Hypothalamus (tissue), 51 donors: ENCODE measurements around the gene ABR.
"Not testable (repeated sequence)": the region's sequence is repeated elsewhere in the genome, so short reads cannot be mapped to it uniquely, and the experiment has no call there.

Experiments
- DNase-seq, 51 donors: peaks; one replicate each; lab custom pipeline; 2025; lab: John Stamatoyannopoulos, UW

ABR gene

GRCh38 chr17:1003972-1004768 lies 175.6 kb downstream of the ABR start:
- peak in 8 of 51 donors; percentile 7 to 25 (median 16) for DNase-seq

- no peak for DNase-seq
These were observed 176.2 kb downstream of the ABR start for GRCh38 chr17:1003633-1003971.

- DNase-seq = peak in 27 of 51 donors; percentile 11 to 72 (median 40)
These were observed 176.8 kb downstream of the ABR start for GRCh38 chr17:1002771-1003555.

- peak in 1 of 51 donors; percentile 61 for DNase-seq
These were observed 177.4 kb downstream of the ABR start for GRCh38 chr17:1002412-1002753.

- DNase-seq = peak in 1 of 51 donors; percentile 28
These were observed 178.0 kb downstream of the ABR start for GRCh38 chr17:1001640-1002411.

GRCh38 chr17:1000597-1001461 lies 179.0 kb downstream of the ABR start:
- DNase-seq = peak in 1 of 51 donors; percentile 14

- DNase-seq = no peak
These were observed 181.7 kb downstream of the ABR start for GRCh38 chr17:998111-998510.

- DNase-seq = peak; percentile 70 to 99 (median 89)
These were observed 183.0 kb downstream of the ABR start, which contains the start of gene TIMM22 for GRCh38 chr17:996554-997344. Gene TIMM22, plus strand, starts transcription at chr17:997129. Its CDS starts 14 bp downstream, at chr17:997143.

GRCh38 chr17:995324-995723 lies 184.5 kb downstream of the ABR start:
- DNase-seq = not testable (repeated sequence)

- DNase-seq = no peak
These were observed 186.8 kb downstream of the ABR start for GRCh38 chr17:992933-993332.

GRCh38 chr17:988561-988960 lies 191.2 kb downstream of the ABR start:
- DNase-seq = no peak

GRCh38 chr17:987931-988330 lies 191.8 kb downstream of the ABR start:
- DNase-seq = no peak

- no peak for DNase-seq
These were observed 193.4 kb downstream of the ABR start for GRCh38 chr17:986322-986929.

GRCh38 chr17:983921-984320 lies 195.9 kb downstream of the ABR start:
- DNase-seq = no peak

- no peak for DNase-seq
These were observed 198.5 kb downstream of the ABR start for GRCh38 chr17:981292-981658.

- DNase-seq = peak in 42 of 51 donors; percentile 18 to 85 (median 58)
These were observed 199.1 kb downstream of the ABR start for GRCh38 chr17:980406-981291.

GRCh38 chr17:979539-980405 lies 200.0 kb downstream of the ABR start, which contains the start of gene NXN:
Gene NXN, minus strand, starts transcription at chr17:979776.
- peak; percentile 24 to 95 (median 83) for DNase-seq
